GM19468 (cell line): ENCODE data around the gene SERPINA12.
"Not testable (repeated sequence)": the region's sequence is repeated elsewhere in the genome, so short reads cannot be mapped to it uniquely, and the experiment has no call there.

Experiments used
- ATAC-seq: cut with Tn5 transposase; IDR thresholded peaks from one replicate; pipeline ENCODE4 v1.9.1; 2021; ENCODE audit warnings: mild to moderate bottlenecking, moderate library complexity, moderate number of reproducible peaks; ENCODE audit not compliant: unreplicated experiment; ENCODE audit errors: extremely low read depth

Gene SERPINA12

GRCh38 chr14:94539181-94539580 lies 29.9 kb upstream of the SERPINA12 start:
- ATAC-seq, result no peak

GRCh38 chr14:94538070-94538740 lies 28.9 kb upstream of the SERPINA12 start:
- no peak for ATAC-seq

- ATAC-seq, result no peak
Observed at GRCh38 chr14:94536836-94537235, 27.6 kb upstream of the SERPINA12 start.

- ATAC-seq, result no peak
Observed at GRCh38 chr14:94535506-94535905, 26.2 kb upstream of the SERPINA12 start.

GRCh38 chr14:94532447-94532846 lies 23.2 kb upstream of the SERPINA12 start:
- no peak for ATAC-seq

GRCh38 chr14:94531187-94531586 lies 21.9 kb upstream of the SERPINA12 start:
- no peak for ATAC-seq

- ATAC-seq, result no peak
Observed at GRCh38 chr14:94524093-94524492, 14.8 kb upstream of the SERPINA12 start.

GRCh38 chr14:94523265-94523664 lies 14.0 kb upstream of the SERPINA12 start:
- no peak for ATAC-seq

GRCh38 chr14:94522115-94522724 lies 13.0 kb upstream of the SERPINA12 start:
- ATAC-seq, result no peak

GRCh38 chr14:94521375-94522114 lies 12.3 kb upstream of the SERPINA12 start:
- no peak for ATAC-seq

- no peak for ATAC-seq
Observed at GRCh38 chr14:94517641-94518257, 8.5 kb upstream of the SERPINA12 start.

- no peak for ATAC-seq
Observed at GRCh38 chr14:94517248-94517640, 8.0 kb upstream of the SERPINA12 start.

- no peak for ATAC-seq
Observed at GRCh38 chr14:94515856-94516255, 6.6 kb upstream of the SERPINA12 start.

- ATAC-seq, result no peak
Observed at GRCh38 chr14:94515426-94515825, 6.2 kb upstream of the SERPINA12 start.

GRCh38 chr14:94514351-94514750 lies 5.1 kb upstream of the SERPINA12 start:
- no peak for ATAC-seq

- not testable (repeated sequence) for ATAC-seq
Observed at GRCh38 chr14:94510481-94510880, 1.2 kb upstream of the SERPINA12 start.

- ATAC-seq, result no peak
Observed at GRCh38 chr14:94505641-94506040, 3.6 kb downstream of the SERPINA12 start.

- ATAC-seq, result no peak
Observed at GRCh38 chr14:94505206-94505605, 4.1 kb downstream of the SERPINA12 start.

- ATAC-seq, result no peak
Observed at GRCh38 chr14:94501588-94502516, 7.4 kb downstream of the SERPINA12 start.

GRCh38 chr14:94500264-94500663 lies 9.0 kb downstream of the SERPINA12 start:
- ATAC-seq, result no peak
